ENCODE measurements around the gene TTC22. TPM values are rescaled to one million over a fixed set of nuclear protein-coding genes. Genes with fewer than 3 reads are reported as not detected.
A peak's percentile ranks its signal among the peaks of the same experiment; 100 is the strongest.

TTC22 gene
- total RNA-seq, 1 donor from 2014 or later, result not detected

- DNase-seq (ENCODE audit: low read depth in 2 of 2), result no peak
Observed at GRCh38 chr1:54808443-54809207, 7.5 kb upstream of the TTC22 start.

- no peak for DNase-seq (ENCODE audit: low read depth in 2 of 2)
Observed at GRCh38 chr1:54807756-54808155, 6.6 kb upstream of the TTC22 start.

GRCh38 chr1:54806931-54807611, 5.9 kb upstream of the TTC22 start:
- DNase-seq (ENCODE audit: low read depth in 2 of 2), result no peak

- no peak for DNase-seq (ENCODE audit: low read depth in 2 of 2)
Observed at GRCh38 chr1:54805981-54806381, 4.9 kb upstream of the TTC22 start.

- DNase-seq (ENCODE audit: low read depth in 2 of 2), result no peak
Observed at GRCh38 chr1:54805466-54805865, 4.3 kb upstream of the TTC22 start.

GRCh38 chr1:54804471-54805132, 3.5 kb upstream of the TTC22 start:
- DNase-seq (ENCODE audit: low read depth in 2 of 2), result no peak

- DNase-seq (ENCODE audit: low read depth in 2 of 2), result no peak
Observed at GRCh38 chr1:54803761-54804470, 2.8 kb upstream of the TTC22 start.

- DNase-seq (ENCODE audit: low read depth in 2 of 2), result no peak
Observed at GRCh38 chr1:54800041-54800898, 853 bp downstream of the TTC22 start.

- DNase-seq (ENCODE audit: low read depth in 2 of 2), result no peak
Observed at GRCh38 chr1:54798769-54799641, 2.1 kb downstream of the TTC22 start.

GRCh38 chr1:54798206-54798605, 2.9 kb downstream of the TTC22 start:
- no peak for DNase-seq (ENCODE audit: low read depth in 2 of 2)

- DNase-seq (ENCODE audit: low read depth in 2 of 2), result no peak
Observed at GRCh38 chr1:54796902-54797301, 4.2 kb downstream of the TTC22 start.

- no peak for DNase-seq (ENCODE audit: low read depth in 2 of 2)
Observed at GRCh38 chr1:54795841-54796468, 5.2 kb downstream of the TTC22 start.

GRCh38 chr1:54795356-54795665, 5.8 kb downstream of the TTC22 start:
- DNase-seq (ENCODE audit: low read depth in 2 of 2), result no peak

GRCh38 chr1:54794451-54795355, 6.4 kb downstream of the TTC22 start:
- peak in 1 of 2 donors; percentile 15 for DNase-seq (ENCODE audit: low read depth in 2 of 2)

- DNase-seq (ENCODE audit: low read depth in 2 of 2), result no peak
Observed at GRCh38 chr1:54792686-54793282, 8.3 kb downstream of the TTC22 start.

GRCh38 chr1:54791880-54792522, 9.1 kb downstream of the TTC22 start:
- peak; percentile 5 to 42 for DNase-seq (ENCODE audit: low read depth in 2 of 2)

- no peak for DNase-seq (ENCODE audit: low read depth in 2 of 2)
Observed at GRCh38 chr1:54788459-54788858, 12.7 kb downstream of the TTC22 start.

- no peak for DNase-seq (ENCODE audit: low read depth in 2 of 2)
Observed at GRCh38 chr1:54787604-54788003, 13.5 kb downstream of the TTC22 start.

All from dermis microvascular lymphatic vessel endothelial cell (primary cell).